ENCODE data around the gene PPP1R13L.

Gene PPP1R13L

GRCh38 chr19:45364696-45365095 lies 40.2 kb downstream of the PPP1R13L start:
- DNase-seq (no peak), ATAC-seq (no peak)

GRCh38 chr19:45363861-45364459 lies 40.9 kb downstream of the PPP1R13L start:
- DNase-seq, result no peak
- no peak for ATAC-seq

GRCh38 chr19:45362291-45362690 lies 42.6 kb downstream of the PPP1R13L start:
- no peak for DNase-seq
- ATAC-seq, result no peak

GRCh38 chr19:45361608-45362007 lies 43.3 kb downstream of the PPP1R13L start:
- DNase-seq, result no peak
- no peak for ATAC-seq

- DNase-seq (no peak), ATAC-seq (no peak)
These were observed 46.6 kb downstream of the PPP1R13L start for GRCh38 chr19:45358213-45358792.

- DNase-seq, result no peak
- ATAC-seq, result no peak
These were observed 47.5 kb downstream of the PPP1R13L start for GRCh38 chr19:45357445-45357783.

GRCh38 chr19:45356760-45357444 lies 48.0 kb downstream of the PPP1R13L start:
- ATAC-seq, result no peak
- no peak for DNase-seq

- ATAC-seq, result no peak
- no peak for DNase-seq
These were observed 49.0 kb downstream of the PPP1R13L start for GRCh38 chr19:45355910-45356309.

- DNase-seq (no peak), ATAC-seq (no peak)
These were observed 49.5 kb downstream of the PPP1R13L start for GRCh38 chr19:45355402-45355801.

GRCh38 chr19:45354241-45354842 lies 50.5 kb downstream of the PPP1R13L start:
- DNase-seq (no peak), ATAC-seq (no peak)

GRCh38 chr19:45352914-45353796 lies 51.7 kb downstream of the PPP1R13L start:
- no peak for DNase-seq
- ATAC-seq, result no peak

GRCh38 chr19:45352471-45352870 lies 52.4 kb downstream of the PPP1R13L start:
- DNase-seq (no peak), ATAC-seq (no peak)

- ATAC-seq (no peak), DNase-seq (no peak)
These were observed 52.8 kb downstream of the PPP1R13L start for GRCh38 chr19:45352062-45352461.

- no peak for ATAC-seq
These were observed 53.4 kb downstream of the PPP1R13L start for GRCh38 chr19:45351401-45351952.

GRCh38 chr19:45350477-45351058 lies 54.3 kb downstream of the PPP1R13L start:
- no peak for ATAC-seq

More at GRCh38 chr19:45351401-45351952, 53.4 kb downstream of the PPP1R13L start:
- no peak for DNase-seq

GRCh38 chr19:45349430-45349941 lies 55.4 kb downstream of the PPP1R13L start:
- ATAC-seq, result no peak
- no peak for DNase-seq

More at GRCh38 chr19:45350477-45351058, 54.3 kb downstream of the PPP1R13L start:
- no peak for DNase-seq

- ATAC-seq, result no peak
- no peak for DNase-seq
These were observed 55.8 kb downstream of the PPP1R13L start for GRCh38 chr19:45349126-45349415.

- ATAC-seq, result no peak
- DNase-seq, result no peak
These were observed 56.3 kb downstream of the PPP1R13L start for GRCh38 chr19:45348367-45349125.

GRCh38 chr19:45347570-45348366 lies 57.1 kb downstream of the PPP1R13L start:
- no peak for DNase-seq
- ATAC-seq, result no peak

GRCh38 chr19:45346449-45346848 lies 58.4 kb downstream of the PPP1R13L start:
- no peak for ATAC-seq

More at GRCh38 chr19:45346449-45346848, 58.4 kb downstream of the PPP1R13L start:
- no peak for DNase-seq
